RKO (cell line): ENCODE results near the gene CCSER1.
A peak's percentile ranks its signal among the peaks of the same experiment; 100 is the strongest.

ENCODE experiments used
- DNase-seq: peaks from one replicate; pipeline ENCODE4 v3.0.0-alpha.2; 2016; ENCODE audit warnings: low spot score

The CCSER1 gene

DNA sequence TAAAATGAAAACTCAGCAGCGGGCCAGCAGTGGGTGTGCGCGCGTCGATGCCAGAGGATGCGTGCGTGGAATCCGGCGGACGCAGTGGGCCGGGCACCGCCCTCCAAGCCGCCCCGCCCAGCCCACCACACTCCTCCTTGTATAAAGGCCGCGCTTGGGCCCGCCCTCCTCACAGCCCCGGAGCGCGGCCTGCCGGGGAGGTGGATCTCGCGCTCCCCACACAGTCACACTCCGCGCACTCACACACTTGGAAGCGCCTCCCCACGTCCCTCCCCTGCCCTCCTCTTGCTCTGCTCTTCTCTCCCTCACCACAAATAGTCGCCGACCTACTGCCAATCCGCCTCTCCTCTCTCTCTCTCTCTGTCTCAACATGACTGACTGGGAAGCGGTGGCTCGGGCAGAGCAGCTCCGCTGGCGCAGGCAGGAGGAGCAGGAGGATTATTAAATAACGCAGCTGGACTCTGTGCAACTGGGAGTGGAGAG, at the start of gene CCSER1:
CCSER1 (plus strand) TSS at position 172 of the 483 bp plus-strand sequence.
- DNase-seq = peak; percentile 65

DNA sequence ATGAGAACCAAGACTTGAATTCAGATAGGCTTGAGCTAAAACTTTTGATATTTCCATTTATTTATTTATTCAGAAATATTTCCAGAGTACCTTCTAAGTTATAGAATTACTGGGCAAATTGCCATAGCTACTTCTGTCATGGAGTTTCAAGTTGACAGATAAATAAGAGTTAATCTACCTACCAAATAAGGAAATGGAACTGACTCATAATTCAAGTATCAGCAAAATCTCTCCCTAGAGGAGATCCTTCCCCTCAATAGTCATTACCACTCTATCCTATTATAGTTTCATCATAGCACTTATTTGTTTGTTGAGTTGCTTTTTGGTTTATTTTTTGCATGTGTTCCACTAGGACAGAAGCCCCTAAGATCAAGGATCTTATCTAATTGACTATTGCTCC, 48.8 kb upstream of the CCSER1 start:
- DNase-seq = peak; percentile 9

DNA sequence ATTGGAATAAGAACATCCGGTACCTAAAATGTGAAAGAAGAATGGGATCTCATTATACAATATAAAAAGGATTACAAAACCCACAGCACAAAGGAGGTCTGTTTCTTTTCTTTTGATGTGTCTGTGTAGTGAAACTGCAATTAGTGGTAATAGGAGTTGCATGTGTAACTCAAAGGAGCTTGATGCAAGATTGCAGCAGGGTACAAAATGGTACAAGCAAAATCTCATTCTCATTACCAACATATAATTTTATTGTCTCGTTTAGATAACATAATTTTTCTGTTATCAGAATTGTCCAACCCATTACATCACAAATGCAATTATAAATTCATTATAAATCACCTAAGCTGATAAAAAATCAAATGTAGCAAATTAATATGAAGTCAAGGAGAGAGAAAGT, 47.1 kb upstream of the CCSER1 start:
- DNase-seq = no peak

DNA sequence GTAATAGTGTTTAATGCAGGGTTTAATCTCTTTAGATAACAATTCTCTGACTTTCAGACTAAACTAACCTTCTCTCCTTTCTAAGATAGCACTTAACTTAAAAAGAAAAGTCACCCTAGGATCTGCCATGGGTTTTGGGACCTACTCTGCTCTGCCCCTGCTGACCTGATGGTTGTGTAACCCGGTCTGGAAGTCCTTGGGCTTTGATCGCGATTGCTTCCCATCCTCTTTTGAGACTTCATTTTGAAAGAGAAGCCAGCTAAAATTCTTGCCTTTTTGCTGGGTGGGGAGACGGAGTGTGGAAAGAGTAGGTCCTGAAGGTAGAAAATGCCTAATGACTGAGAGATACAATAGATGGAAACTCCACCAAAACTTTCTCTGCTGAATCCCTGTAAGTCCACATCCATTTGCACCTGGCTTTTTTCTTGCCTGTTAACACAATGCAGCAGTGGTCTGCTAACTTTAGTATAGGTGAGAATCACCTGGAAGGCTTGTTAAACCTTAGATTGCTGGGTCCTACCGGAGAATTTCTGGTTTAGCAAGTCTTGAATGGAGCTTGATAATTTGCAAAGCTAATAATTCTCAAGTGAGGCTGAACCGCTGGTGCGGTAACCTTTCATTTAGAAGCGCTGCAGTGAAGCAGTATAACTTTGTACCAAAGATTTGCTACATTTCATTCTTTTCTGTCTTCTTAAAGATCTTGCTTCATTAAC, 45.6 kb upstream of the CCSER1 start:
- no peak for DNase-seq

DNA sequence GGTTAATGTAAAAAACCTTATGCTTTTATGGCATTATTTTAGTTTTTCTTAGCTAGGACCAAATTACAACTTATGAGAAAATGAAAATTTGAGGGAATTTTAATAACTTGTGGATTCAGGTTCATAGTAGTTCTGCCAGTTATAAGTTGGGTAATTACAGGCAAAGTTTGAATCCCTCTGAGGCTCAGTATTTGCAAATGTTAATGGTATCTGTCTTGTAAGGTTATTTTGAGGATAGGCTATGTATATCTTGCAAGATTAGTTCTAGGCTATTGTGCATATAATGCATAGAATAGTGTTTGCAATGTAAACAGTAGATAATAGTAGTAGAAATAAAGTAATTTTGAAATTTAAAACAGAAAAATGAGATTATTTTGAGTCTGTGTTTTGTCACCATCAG, 44.7 kb upstream of the CCSER1 start:
- DNase-seq = no peak

DNA sequence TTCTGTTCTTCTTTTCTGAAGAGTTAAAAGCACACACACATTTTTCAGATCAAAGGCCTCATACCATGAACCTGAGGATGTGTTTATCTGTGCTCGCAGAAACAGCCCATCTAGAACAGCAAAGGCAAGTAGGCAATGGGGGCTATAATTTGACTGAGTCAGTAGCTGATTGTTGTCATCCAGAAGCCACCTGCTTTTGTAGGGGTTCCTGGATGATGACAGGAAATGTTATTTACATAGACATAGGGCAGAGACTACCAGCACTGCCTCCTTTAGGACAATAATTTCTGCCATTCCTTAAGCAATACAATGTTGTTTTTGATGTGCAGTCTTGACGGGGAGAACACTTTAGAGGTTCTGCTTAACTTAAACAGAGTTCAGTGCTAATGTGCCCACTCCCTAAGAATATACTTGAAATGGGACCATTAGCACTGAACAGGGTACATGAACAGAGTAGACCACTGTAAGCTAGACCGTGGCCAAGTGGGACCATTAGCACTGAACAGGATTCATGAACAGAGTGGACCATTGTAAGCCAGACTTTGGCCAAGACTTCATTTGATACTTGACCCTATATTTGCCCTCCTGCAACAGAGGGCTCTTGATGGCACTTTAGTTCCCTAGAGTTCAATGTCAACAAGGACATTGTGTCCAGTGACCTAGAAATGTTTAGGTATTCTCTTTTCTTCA, 42.8 kb upstream of the CCSER1 start:
- DNase-seq = no peak

DNA sequence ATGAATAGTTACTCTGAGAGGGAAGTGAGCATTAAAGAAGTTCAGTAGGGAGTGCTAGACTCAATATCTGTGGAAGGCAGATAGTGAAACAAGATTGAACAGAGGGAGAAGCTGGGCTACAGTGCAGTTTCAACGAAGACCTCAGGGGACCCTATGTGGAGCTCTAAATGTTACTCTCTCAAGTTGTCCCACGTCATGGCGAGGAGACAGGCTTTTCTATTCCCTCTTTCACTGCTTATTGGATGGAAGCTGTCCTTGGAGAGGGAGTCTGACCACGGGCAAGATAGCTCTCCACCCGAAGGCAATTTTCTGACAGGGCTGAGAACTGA, 42.3 kb upstream of the CCSER1 start:
- no peak for DNase-seq

DNA sequence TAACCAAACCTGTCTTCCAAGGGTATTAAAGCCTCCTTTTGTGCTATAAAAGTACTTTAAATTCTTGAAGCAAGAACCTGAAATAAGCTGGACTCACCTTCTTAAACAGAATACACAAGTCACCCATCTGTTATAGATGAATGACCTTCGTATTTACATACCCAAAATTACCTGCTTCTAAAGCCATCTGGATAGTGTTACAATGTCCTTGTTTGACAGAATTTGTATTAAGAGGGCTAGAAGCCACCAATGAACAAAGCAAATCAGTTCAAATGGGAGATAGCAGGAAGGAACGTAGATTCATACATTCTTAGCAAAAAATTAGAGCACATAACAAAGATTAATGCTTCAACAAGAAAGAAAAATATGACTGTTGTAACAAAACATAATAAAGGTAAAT, 33.7 kb upstream of the CCSER1 start:
- no peak for DNase-seq

DNA sequence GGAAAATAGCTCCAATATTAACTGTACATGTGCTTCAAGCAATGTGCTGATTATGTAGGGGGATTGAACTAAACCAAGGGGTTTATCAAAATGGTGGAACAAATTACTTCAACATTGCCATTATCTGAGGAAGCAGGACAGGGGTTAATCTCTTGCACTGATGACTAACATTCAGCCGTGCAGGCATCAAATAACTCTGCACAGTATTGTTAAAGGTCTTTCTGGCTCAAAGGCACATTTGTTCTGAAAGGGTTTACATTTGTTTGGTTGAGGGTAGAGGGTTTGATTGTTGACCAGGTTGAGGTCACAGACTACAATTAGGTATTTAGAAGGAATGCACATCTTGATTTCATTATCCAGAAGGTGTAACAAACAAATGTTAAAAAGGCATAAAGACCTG, 32.2 kb upstream of the CCSER1 start:
- no peak for DNase-seq

DNA sequence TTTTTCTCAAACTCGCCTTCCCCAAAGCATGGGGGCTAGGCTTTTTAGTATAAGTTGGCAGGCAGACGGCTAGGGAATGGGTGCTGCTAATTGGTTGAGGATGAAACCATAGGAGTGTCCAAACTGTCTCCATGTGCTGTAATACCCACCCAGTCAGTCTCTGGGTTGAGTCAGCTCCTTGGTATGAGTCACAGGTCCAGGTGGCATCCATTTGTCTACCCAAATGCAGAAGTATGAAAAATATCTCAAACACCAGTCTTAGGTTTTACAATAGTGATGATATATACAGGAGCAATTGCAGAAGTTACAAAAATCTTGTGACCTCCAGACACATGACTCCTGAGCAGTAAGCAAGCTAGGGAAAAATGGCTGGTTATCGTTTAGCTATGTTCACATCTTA, 27.4 kb upstream of the CCSER1 start:
- DNase-seq = peak; percentile 61

DNA sequence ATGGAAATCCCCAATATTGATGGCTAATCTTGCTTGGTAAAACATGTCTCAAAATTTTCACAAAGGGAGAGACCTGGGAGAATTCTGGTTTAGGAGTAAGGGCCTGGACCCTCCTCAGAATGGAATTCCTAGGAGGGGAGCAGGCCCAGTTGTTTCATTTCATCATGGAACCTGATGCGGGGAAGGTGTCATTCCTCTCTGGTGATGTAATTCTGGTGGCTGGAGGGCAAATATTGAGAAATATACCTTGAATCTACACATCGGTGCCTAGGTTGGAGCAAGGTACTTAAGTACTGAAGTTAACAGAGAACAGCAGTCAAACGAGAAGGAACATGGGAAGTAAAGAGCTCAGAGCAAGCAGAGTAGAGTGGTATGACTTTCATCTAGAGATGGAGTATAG, 23.2 kb upstream of the CCSER1 start:
- DNase-seq = no peak

DNA sequence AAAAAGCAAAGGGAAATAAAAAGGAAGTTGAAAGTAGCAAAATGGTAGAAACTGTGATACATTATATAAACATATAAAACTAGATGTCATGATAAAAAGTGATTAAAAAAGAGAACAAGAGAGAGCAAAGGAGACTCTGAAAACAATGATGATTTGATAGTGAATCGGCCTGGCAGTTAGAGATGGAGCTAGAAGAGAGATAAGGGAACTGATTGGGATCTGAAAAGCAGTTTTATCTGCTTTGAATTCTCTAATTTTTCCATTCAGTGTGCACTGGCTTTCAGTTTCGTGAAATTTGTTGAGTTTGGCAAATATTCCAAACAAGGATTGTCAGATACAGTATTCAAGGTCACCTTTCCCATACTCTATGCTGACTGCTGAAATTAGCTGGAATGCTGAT, 21.9 kb upstream of the CCSER1 start:
- no peak for DNase-seq

DNA sequence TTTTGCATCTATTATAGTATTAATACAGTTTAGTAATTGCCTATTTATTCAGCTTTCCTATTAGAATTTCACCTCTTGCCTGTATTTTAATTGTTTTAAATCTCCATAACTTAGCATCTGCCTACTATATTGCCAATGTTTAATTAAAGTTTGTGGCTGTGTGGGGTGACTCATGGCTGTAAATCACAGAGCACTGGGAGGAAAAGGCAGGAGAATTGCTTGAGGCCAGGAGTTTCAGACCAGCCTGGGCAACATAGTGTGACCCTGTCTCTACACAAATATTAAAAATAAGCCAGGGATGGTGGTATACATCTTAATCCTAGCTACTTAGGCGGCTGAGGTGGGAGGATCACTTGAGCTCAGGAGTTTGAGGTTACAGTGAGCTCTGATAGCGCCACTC, 14.5 kb upstream of the CCSER1 start:
- no peak for DNase-seq

DNA sequence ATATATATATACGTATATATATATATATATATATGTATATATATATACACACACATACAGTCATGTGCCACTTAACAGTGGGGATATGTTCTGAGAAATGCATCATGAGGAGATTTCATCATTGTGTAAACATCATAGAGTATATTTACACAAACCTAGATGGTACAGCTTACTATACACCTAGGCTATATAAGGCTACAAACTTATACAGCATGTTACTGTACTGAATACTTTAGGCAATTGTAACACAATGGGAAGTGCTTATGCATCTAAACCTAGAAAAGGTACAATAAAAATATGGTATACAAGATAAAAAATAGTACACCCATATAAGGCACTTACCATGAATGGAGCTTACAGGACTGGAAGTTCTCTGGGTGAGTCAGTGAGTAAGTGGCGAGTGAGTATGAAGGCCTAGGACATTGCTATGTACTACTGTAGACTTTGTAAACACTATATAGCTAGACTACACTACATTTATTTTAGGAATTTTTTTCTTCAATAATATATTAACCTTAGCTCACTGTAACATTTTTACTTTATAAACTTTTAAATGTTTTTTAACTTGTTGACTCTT, 13.2 kb upstream of the CCSER1 start:
- no peak for DNase-seq

DNA sequence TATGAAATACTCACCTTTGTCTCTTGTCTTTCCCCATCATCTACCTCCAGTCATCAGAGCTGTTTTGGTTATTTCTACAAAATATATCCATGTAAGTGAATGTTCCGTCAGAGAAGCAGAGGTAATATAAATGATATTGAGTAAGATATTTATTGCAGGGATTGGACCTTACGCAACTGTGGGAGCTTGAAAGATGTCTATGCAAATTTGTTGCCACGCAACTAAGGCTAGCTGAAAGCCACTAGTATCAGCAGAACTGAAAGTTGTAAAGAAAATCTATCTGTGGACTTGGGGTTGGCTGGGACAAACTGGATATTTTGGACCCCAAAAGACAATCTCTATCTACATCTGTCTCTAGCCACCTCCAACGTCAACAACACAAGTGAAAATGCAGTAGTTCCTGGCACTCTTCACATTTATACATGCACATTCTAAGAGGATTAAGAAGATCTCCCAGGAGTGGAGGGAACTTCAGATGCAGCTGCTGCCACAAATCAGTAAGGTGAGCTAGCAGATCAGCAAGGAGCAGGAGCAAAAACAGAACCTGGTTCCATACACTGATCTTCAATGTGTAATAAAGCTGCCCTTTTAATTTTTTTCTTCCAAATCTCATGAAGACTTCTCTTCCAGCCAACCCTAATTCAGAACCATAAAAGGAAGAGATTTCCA, 8.5 kb upstream of the CCSER1 start:
- no peak for DNase-seq

DNA sequence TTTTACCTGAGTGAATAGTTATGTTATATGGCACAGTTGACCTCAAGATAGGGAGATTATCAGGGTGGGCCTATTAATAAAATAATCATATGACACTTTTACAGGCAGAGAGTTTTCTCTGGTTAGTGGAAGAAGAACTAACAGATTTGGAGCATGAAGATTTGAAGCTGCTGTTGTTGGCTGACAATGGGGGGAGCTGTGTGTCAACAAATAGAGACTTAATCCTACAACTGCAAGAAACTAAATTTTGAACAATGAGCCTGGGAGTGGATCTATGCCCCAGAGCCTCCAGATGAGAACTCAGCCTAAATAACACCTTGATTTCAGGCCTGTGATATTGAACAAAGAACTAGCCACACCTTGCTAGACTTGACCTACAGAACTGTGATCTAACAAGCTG, 7.2 kb upstream of the CCSER1 start:
- DNase-seq = no peak

DNA sequence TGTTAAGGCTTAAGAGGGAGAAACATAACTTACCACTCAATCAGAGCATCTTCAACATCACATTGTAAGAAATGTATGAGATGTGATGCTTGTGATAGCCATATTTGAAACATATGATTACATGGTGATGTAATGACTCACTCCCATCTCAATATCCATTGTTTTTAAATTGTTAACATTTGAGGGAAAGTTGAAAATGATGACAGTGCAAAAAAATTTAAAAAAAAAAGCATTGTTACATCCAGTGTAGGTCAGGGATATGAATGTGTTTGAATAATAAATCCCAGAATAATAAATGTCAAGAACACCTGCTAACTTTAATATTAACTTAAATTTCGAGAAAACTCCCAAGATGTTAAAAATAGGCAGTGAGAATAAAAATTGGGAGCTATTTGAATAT, 6.4 kb upstream of the CCSER1 start:
- DNase-seq = no peak

DNA sequence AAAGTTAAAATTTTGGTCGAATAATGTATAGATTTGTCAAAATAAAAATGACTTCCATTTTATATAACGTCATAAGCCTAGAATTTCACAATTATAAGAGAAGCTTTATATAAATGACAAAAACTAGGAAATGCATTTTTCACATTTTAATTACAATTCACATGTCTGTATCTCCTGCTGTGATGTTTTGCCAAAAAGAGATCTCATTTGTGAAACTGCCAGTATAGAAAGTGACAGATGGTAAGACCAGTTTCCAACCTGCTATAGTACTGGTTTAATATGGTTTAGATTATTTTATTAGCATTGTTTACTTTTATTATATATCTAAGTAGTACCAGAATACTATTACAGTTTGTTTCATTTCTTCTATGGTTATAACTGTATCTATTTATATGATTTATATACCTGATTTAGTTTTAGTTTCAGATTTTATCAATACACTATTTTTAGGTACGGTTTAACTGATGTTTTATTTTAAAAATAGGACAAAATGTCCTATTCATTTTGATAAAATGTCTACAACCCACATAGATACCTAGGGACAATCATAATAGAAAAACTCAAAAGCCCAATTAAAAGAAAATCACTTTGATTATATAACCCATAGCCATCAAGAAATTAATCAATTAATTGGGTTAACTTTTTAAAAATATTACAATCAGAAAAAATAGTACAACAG, 5.4 kb upstream of the CCSER1 start:
- DNase-seq = no peak

DNA sequence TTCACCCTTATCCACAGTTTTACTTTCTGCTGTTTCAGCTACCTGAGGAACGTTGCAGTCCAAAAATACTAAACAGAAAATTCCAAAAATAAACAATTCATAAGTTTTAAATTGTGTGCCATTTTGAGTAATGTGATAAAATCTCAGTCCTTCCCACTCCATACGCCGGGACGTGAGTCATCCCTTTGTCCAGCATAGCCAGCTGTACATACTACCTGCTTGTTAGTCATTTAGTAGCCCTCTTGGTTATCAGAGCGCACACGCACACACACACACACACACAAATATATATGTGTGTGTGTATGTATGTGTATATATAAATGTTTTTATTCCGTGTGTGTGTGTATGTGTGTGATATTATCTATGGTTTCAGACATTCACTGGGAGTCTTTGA, 4.8 kb upstream of the CCSER1 start:
- peak; percentile 62 for DNase-seq

DNA sequence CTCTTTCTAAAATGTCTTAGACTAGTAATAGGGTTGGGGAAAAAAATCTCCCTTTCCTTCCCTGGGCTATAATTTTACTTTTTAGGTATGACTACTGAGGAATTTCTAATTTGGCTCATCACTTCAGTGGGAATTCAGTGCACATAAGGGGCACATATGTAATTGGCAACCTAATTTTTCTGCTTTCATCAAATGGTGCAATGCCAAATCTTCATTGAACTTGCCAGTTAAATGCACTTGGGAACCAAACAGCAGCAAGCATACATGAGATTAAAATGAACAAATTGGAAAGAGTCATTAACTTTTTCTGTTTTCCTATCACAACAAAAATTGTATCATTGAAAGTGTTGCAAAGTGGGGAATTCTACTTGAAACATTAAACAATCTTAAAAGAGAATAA, 2.9 kb upstream of the CCSER1 start:
- no peak for DNase-seq

DNA sequence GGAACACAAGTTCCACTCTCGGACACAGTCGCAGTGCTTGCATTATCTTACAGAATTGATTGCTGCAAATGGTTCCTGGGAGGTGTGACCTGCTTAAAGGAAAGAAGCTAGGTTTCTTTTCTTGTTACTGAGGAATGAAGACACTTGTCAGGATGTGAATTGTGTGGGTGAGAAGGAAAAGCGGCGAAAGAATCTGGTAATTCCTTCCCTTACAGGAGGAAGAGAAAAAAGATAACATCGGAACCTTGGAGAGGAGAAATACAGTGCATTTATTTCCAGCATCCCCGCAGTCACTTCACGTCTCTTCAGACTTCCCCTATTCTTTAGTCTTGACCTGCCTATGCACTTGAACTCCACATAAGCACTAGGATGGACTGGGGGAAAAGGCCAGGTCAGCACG, 389 bp upstream of the CCSER1 start:
- DNase-seq = no peak

DNA sequence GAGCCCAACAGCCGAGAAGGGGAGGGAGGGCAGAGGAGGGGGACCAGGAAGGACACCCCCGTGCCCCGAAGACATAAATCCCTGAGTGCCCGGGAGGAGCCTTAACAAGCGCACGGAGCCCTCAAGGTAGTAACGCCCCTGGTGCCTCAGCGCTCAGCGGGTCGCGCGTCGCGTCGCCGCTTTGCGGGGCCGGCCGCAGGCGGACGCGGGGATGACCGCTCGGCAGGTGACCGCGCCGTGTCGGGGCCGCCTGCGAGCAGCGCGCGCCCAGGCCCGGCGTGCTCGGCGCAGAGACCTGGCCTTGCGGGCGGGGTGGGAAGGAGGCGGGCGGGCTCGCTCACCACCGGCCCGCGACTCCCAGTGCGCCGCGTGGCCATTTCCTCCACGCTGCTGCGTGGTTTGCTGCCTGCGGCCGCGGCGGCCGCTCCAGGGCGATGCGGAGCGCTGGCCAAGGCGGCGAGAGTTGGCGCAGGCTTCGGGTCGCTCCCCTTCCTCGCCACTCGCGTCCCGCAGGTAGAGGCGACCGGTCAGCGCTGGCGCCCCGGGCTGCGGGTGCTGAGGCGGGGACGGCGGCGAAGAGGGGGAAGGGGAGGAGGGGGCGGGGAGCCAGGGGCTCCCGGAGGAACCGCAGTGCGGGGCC, 632 bp downstream of the CCSER1 start:
- peak; percentile 7 for DNase-seq
